Measurements from ENCODE around the gene TSPAN14.

TSPAN14 gene

DNA sequence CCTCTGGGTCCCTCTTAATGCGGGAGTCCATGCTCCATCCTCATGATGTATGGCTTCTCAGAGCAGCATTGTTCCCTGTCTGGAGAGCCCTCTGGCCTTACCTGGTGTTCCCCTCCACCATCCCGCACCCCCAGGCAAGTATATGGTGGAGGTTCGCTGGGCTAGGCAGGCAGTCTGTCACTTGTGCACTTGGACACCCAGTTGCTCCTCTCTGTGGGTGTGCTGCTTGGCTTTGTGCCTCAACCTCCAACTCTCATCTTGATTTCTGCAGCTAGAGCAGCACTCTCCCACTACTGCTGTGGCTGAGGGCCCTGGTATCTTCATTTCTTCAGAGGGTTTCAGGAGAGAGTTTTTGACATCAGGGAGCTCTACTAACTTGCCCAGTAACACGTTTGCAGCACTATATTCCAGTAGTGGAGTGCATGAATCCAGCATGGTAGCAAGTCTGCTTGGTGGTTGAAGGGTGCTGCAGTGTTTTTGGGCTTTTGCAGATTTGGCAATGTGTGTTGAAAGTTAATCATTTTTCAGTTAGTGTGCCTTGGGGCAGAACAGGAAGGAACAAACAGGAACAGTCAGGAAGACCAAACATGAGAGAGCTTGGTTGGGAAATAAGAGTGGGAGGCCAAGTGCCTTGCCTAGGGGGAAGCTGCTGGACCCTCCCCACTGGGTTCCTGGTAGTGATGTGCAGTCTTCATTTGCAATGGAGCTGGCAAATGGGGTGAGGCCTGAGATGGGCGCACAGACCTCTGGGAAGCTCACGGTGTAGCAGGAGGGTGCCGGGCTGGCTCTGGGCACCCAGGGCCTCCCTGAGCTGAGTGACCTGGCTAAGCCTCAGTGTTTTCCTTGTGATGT, 37.4 kb downstream of the TSPAN14 start:
- no peak for DNase-seq

DNA sequence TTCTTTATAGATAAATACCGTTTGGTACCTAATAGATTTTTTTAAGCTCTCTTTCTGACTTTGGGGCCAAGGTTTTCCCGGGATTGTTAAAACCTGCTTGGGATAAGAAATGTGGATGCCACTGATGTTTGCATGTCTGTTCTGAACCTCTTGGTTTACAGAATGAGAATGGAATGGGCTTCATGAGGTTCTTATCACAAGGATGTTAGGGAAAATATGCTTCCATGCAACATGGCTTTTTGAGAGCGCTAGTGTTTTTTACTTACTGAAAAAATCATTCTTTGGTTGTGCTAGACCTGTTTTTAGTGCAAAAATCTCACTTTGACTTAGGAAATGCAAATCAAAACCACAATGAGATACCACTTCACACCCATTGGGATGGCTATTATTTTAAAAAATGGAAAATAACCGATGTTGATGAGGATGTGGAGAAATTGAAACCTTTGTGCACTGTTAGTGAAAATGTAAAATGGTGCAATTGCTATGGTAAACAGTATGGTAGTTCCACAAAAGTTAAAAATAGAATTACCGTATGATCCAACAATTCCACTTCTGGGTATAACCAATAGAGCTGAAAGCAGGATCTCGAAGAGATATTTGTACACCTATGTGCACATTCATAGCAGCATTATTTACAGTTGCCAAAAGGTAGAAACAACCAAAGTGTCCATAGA, 38.9 kb downstream of the TSPAN14 start:
- DNase-seq = peak; percentile 29

DNA sequence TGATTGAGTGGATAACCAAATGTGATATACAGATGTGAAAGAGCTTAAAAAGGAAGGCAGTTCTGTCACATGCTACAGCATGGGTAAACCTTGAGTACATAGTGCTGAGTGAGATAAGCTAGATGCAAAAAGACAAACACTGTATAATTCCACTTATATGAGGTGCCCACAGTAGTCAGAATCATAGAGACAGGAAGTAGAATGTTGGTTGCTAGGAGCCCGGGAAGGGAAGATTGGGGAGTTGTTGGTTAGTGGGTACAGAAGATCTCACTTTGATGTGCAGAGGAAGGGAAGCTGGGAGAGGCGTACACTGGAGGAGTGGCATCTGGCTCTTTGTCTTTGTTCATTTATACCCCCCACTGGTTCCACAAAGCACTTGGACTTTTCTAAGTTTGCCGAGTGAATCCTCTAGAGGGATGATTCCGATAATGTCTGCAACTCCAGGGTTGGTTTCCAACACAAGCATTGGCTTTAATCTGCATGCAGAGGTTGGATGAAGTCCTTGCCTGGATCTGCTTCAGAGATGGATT, 39.5 kb downstream of the TSPAN14 start:
- DNase-seq = peak; percentile 53

DNA sequence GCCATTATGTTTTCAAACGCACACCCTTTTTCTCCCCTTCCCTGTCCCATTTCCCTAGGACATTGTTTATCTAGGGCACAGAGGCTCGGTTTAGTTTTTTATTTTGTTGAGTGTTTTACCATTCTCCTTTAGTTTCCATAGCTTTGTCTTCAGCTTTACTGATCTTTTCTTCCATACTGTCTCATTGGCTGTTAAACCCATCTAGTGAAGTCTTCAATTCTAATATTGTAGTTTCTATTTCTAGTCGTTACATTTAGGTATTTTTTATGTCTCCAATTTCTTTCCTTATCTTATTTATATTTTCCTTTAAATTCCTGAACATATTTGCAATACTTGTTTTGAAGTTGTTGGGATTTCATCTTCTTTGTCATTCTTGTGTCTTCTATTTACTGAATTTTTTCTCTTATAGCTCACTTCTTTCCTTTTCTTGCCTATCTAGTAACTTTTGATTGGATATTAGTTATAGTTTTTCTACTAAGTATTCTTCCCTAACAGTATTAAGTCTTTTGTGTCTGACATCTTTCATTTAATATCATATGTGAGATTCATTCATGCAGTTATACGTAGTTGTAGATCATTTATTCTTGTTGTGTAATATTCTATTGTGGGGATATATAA, 42.6 kb downstream of the TSPAN14 start:
- DNase-seq = no peak

DNA sequence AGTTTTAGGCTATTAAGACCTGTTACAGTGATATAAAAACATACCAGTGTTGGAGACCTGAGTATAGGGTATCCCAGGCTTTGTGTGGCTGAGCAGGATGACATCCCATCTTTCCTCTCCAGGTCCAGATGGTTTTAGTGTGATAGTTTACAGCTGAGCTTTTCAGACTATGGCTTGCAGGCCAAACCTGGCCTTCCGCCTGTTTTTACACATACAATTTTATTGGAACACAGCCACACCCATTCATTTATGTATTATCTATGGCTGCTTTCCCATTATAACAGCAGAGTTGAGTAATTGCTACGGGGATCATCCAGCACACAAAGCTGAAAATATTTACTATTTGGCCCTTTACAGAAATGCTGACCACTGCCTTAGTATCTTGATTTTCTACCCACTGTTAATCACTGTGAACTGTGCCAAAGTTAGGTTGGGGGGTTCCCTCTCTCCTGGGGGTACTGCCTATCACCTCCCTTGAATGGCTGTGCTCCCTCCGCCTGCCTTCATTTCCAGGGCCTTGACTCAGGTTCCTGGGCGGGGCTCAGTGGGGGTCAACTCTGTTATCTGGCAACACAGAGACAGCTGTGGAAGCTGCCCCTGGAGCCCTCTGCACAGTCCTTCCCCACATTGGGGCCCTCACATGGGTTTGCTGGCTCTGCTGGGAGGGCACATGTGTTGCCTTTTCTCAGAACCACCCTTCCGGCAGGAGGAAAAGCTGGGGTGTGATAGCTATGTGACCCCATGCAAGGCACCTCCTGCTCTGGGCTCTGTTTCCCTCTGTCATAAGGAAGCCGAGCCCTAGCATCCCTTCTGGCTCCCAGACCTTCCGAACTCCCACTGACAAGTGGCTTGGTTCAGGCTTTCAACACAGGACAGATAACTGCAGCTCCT, 43.3 kb downstream of the TSPAN14 start:
- peak; percentile 51 for DNase-seq

DNA sequence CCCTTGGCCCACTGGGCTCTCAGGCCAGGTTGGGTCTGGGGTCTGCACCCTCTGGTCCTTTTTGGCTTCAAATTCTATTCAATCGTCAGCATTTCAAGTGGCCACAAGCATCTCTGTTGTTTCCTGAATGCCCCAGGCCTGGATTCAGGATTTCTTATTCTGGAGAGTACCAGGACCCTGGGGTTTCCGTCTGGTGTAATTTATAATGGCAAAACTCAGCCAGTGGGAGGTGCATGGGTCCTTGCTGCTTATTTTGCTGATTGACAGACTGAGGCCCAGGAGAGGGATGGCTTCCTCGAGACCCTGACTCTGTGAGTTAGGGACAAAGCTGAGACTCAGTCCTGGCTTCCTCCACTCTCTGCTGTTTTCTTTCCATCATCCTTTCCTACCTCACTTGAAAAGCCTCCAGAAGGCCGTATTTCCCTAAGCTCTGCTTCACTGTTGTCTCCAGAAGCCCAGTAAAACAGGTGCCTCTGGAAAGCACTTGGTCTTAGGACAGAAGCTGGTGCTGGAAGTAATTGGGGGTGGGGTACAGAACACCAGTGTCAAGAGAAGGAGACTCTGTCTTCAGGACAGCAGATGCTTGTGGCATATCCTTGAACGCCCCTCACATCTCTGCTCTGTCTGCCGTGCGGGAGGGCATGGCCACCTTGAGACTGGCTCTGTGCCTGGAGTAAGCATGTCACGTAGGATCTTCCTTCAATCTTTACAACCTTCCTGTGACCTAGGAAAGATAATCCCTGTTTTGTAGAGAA, 44.1 kb downstream of the TSPAN14 start:
- DNase-seq = peak; percentile 22

DNA sequence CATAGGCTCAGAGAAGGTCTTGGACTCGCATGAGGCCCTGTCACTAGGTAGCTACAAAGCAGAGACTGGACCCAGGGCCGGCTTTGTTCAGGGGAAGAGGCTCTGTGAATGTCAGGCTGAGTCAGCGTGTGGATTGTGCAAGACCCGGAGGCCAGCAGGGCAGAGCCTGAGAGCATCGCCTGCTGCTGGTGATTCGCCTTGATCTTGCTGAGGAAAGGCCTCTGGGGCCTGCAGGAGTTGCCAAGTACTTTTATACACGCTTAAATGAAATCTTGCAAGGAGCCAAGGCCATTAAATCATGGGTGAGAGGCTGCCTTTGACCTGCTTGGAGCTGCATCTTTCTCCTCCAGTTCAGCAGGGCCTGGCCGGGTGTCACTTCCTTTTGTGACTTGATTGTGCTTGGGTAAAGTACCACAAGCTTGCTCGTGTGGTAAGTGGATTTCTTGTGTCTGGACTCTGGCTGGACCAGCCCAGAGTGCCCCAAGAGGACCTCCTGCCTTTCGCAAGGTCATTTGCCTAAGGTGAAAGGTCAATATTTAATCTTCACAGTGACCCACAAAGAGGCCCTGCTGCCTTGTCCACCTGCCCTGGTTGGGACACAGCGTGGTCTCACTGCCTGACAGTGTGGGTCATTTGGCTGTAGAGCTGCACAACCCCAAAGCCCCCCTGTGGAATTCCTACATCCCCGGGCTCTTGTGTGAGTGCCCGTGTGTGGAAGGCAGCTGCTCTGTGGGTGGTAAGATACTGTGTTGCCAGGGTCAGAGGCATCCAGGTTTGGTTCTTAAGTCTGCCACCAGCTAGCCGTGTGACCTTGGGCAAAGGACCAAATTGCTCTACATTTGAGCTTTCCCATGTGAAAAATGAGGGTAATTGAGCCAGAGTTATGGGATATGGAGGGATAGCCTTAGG, 45.0 kb downstream of the TSPAN14 start:
- peak; percentile 85 for DNase-seq

DNA sequence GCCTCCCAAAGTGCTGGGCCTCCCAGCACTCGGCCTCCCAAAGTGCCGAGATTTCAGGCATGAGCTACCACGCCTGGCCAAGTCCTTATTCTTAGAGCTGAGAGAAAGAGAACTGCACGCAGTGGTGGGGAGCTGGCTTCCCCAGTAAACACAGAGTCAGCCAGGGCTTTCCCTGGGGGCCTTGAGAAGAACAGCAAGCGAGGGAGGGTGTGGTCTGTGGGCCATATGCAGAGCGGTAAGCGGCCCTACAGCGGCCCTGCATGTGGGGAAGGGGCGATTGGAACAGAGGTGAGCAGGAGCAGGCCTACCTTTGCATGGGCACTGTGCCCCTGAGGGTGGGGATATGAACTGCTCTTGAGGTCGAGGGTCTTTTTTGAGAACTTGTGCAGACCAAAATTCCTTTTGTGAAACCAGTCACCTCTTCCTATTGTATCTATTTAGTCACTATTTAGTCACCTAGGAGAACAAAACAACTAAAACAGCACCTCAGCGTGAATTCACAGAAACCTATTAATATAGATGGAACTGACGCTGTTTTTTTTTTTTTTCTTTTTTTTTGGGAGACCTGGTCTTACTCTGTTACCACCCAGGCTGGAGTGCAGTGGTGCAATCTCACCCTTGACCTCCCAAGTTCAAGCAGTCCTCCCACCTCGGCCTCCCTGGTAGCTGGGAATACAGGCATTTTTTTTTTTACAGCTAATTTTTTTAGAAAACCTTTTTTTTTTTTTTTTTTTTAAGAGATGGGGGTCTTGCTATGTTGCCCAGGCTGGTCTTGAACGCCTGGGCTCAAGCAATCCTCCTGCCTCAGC, 46.7 kb downstream of the TSPAN14 start:
- peak; percentile 17 for DNase-seq

DNA sequence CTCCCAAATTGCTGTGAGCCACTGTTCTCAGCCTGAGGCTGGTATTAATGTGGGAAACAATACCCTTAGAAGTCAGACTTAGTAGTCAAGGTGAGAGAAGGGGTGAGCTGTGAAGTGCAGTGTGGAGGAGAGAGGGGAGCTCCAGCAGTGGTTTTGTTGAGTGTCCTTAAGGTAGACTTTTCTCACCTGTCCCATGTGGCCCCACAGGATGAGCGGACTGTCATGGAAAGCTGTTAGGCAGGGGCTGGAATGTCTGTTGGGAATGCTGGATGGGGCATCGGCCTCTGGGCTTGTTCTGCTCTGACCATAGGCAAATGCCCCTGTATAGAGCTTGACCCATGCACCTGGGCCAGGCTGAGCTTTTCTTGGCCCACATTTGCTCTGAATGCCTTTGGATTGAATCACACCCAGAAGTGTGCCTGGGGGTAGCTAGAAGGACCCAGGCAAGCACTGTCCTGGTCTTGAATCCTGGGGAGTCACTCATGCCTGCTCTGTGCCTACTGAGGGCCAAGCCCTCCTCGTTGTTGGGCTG, 47.3 kb downstream of the TSPAN14 start:
- no peak for DNase-seq

DNA sequence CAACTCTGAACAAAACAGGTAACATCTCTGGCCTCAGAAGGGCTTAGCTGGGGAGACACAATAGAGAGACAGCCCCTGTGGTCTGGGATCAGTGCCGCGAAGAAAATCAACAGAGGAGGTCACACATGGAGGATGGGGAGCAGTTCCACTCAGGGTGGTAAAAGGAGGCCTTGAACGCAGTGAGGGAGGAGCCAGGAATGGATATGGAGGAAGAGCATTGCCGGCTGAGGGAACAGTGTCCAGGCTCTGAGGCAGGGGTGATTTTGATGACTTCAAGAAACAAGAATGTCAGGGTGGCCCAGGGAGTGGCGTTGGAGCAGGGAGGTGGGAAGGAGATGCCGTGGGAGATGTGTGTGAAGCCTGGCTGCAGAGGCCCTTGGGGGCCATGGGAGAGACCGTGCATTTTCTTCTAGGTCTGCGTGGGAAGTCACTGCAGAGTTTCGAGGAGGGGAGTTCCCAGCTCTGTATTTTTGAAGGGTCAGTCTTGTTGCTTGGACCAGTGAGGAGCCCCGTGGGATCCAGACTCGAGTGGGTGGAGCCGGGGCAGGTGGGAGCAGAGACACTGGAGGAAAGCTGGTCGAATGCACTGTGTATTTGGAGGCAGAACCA, 47.9 kb downstream of the TSPAN14 start:
- DNase-seq = no peak

DNA sequence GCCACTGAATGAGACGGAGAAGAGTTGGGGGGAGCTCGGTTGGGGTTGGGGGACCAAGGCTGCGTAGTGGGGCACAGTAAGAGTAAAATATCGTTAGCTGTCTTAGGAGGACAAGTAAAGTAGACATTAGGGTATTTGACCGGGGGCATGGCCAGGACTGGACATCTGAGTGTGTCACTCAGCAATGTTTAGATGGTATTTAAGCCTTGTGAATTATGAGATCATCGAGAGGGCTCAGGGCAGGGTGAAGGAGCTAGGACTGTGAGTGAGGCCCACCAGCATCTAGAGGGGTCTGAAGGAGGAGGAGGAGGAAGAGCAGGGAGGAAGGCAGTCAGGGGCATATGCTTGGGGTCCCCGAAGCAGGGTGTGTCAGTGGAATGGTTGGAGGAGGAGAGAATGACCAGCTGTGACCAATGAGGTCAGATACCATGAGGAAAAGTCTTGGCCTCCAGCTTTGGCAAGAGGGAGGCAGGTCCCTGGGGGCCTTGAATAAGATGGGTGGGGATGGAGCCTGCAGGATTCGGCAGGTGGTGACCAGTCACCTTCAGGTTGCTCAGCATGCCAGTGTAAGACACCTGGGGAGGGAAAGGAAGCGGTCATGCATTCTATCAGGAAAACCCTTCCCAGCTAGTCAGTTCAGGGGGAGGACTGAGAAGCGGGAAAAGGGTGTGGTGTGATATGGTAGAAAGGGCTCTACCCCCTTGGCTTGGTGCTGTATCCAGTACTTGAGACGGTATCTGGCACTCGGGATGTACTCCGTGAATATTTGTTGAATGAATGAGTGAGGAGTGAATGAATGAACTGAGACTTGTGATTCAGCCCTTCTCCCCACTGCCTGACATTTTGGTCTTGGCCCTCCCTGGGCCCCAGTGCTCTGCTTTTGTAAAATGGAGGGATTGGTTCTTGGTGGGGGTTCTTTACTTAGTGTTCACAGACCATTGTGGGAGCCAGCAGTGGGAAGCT, 48.8 kb downstream of the TSPAN14 start:
- no peak for DNase-seq

DNA sequence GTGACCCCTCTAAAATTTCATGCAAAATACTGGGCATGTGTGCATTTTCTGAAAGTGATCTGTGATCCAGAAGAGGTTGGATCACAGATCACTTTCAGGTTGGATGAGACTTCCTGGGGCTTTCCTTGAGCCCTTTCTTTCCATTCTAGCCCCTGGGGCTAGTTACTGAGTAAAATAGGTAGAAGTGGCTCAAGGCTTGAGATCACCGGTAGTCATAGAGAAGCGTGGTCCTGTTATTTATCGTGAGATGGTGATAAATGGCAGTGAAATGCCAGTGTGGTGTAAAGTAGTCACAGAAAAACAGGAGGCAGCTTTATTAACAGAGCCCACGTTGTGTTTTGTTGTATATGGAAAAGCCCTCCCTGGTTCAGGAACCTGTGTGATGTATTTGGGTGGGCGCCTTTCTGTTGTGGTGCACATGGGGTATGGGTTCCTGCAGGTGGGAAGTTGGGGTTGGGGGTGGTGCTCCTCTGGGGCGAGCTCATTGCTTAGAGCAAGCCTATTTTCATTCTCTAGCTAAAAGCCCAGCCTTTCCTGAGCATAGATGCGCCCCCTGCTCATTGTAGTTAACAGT, 49.6 kb downstream of the TSPAN14 start:
- no peak for DNase-seq

DNA sequence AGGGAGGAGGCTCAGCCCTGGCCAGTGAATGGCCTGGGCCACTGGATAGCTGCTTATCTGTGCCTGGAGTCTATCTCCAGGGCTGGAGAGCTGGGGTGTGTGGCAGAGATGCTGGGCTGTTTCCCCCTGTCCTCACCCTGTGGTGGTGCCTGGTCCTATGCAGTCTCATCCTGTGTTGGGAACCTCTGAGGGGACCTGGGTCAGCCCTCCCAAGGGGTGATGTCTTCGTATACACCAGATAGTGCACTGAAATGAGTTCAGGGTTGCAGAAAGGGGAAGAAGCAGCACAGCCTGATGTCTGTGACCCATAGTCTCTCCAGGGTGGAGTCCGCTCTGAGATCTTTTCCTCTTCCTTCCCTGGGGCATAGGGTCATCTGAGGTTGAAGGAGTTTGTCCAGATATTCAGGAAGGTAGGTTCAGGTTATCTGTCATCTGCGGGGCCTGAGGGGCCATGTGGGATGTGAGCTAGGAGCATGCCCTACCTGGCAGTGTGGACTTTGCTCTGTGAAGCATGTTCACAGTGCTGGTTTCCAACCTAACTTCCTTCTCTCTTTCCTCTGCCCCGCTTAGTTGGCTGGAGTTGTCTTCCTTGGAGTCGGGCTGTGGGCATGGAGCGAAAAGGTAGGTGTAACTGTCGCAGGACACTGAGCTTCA, 50.2 kb downstream of the TSPAN14 start:
- DNase-seq = no peak

DNA sequence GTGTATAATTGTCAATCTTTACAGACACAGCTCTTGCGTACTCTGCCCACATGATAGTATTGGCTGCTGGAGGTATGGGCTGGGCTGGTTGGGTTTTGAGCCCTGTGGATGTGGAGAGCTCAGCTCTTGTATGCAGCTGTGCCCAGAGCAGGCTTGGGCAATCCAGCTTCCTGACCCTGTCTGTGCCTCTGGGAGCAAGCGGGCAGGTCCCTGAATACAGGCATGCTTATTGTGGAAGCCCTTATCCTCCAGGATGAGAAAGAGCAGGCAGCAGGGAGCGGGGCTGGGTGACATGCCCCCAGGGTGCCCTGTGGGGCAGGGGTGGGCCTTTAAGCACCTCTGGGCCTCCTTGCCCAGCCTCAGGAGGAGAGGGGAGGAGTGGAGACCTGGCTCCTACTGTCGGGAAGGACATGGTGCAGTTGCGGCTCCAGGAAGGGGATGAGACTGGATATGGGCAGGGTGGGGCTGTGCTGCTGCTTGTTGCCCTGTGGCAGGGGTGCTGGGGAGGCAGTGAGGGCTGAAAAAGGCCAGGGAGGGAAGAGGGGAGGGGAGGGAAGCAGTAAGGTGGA, 50.9 kb downstream of the TSPAN14 start:
- no peak for DNase-seq

DNA sequence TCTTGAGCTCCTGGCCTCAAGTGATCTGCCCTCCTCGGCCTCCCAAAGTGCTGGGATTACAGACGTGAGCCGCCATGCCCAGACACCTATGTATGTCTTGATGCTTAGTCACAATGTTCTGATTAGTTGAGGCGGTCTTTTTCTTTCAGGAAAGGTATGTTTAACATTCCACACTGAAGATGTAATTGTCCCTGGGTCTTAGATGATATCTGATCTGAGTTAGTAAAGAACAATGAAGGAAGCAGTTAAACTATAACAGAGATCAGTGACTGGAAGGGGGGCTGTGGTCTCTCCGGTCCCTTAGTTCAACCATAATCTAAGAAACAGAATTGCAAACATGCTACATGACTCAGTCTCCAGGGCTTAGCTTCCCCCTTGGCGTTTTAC, 52.1 kb downstream of the TSPAN14 start:
- DNase-seq = no peak

DNA sequence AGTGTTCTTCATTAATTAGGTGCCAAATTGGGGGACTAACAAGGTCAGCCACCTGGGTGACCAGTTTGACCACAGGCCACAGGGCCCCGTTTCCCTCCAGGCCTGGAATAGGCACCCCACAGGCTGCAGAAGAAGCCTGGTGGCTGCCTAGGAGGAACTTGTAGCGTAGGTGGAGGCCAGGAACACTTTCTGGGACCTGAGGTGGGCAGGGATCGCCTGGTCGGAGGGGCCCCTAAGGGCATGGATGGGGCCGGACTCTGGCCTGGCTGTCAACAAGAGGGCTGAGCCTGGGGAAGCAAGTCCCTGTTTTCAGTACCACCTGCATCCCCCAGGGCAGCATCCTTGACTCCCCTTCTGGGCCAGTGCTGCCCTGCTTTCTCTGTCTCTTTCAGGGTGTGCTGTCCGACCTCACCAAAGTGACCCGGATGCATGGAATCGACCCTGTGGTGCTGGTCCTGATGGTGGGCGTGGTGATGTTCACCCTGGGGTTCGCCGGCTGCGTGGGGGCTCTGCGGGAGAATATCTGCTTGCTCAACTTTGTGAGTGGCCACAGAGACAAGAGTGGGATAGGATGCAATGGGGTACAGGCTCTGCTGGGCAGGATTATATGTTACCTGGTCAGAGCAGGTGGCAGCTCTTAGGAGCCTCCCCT, 52.9 kb downstream of the TSPAN14 start:
- no peak for DNase-seq
